Measurements from ENCODE around the gene SDK2. TPM values are rescaled to one million over a fixed set of nuclear protein-coding genes. Genes with fewer than 3 reads are reported as not detected.

SDK2 gene
- total RNA-seq, 3 donors from 2014 or later (not counting 1 experiment from before 2014, with no cell fraction given): 0.41 to 0.90 (median 0.49) TPM

DNA sequence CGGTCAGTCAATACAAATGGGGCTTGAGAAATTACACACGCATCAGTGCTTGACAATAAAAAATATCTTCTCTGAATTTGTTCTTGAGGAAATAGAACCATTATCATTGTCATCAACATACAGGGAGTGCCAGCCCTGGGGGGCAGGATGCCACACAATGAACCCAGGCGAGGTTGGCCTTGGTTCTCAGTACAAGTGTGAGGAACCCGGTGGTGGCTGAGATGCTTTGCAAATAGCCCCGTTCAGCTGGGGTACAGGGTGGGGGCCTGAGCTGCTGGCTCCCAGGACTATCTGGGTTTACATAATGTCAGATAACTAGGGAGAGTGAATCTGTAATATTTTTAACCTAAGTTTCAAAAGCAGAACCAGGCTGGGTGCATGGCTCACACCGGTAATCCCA, 219.7 kb downstream of the SDK2 start:
- no peaks in the 10 kb centered on the region for H3K9me3 Mint-ChIP-seq

DNA sequence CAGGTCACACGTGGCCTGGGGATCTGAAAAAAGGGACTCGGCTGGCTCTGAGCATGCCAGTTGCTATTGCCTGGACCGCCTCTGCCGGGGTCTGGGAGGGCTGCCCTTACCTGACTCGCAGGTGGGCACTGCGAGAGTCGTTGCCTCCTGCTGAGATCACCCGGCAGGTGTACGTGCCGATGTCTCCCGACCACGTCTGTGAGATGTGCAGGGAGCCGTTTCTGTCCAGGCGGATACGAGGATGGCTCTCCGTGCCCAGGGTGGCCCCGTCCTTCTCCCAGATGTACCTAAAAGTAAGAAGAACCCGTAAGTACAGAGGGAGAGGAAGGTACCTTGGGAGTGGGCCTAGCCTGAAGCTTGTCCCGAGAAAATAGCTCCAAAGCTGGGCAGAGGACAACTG, 220.4 kb downstream of the SDK2 start:
- H3K9me3 ChIP-seq (ENCODE audit: control insufficient read depth, insufficient read depth, low read length): no peaks in the 10 kb centered on the region
- H3K4me1 Mint-ChIP-seq: no peaks in the 10 kb centered on the region
- no peaks in the 10 kb centered on the region for H3K4me1 ChIP-seq (ENCODE audit: control insufficient read depth, insufficient read depth, low read length)
- H3K27me3 Mint-ChIP-seq (ENCODE audit: low read depth in 2 of 2): no peaks in the 10 kb centered on the region
- ATAC-seq (no peak), DNase-seq (no peak)
- H3K27ac ChIP-seq (ENCODE audit: low read length): no peak overlapping the region
- 92% methylated on average over 19 of the region's 19 CpGs for WGBS (ENCODE audit: insufficient coverage)
- H3K4me3 ChIP-seq (ENCODE audit: low read length): no peak overlapping the region
- H3K27ac Mint-ChIP-seq: no peak overlapping the region
- no peaks in the 10 kb centered on the region for H3K27me3 ChIP-seq (ENCODE audit: control insufficient read depth, insufficient read depth, low read length)
- H3K36me3 Mint-ChIP-seq: no peaks in the 10 kb centered on the region
- H3K9me3 Mint-ChIP-seq: no peaks in the 10 kb centered on the region
- no peak overlapping the region for H3K4me3 Mint-ChIP-seq
- no peaks in the 10 kb centered on the region for H3K36me3 ChIP-seq (ENCODE audit: control insufficient read depth, insufficient read depth, low read length)
- TF ChIP-seq, protein P1, sequence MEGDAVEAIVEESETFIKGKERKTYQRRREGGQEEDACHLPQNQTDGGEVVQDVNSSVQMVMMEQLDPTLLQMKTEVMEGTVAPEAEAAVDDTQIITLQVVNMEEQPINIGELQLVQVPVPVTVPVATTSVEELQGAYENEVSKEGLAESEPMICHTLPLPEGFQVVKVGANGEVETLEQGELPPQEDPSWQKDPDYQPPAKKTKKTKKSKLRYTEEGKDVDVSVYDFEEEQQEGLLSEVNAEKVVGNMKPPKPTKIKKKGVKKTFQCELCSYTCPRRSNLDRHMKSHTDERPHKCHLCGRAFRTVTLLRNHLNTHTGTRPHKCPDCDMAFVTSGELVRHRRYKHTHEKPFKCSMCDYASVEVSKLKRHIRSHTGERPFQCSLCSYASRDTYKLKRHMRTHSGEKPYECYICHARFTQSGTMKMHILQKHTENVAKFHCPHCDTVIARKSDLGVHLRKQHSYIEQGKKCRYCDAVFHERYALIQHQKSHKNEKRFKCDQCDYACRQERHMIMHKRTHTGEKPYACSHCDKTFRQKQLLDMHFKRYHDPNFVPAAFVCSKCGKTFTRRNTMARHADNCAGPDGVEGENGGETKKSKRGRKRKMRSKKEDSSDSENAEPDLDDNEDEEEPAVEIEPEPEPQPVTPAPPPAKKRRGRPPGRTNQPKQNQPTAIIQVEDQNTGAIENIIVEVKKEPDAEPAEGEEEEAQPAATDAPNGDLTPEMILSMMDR (IDR thresholded peaks at IDR 0.05): no peak
- intact Hi-C loops (cut with micrococcal nuclease): no loop called here

More for the DNA sequence above, 219.7 kb downstream of the SDK2 start:
- no peak overlapping the region for H3K4me3 ChIP-seq (ENCODE audit: low read length)
- peaks cover 0 to 3% of the 10 kb centered on the region in 2 donors for H3K4me1 Mint-ChIP-seq
- no peak overlapping the region for H3K27ac Mint-ChIP-seq
- no peak overlapping the region for H3K27ac ChIP-seq (ENCODE audit: low read length)
- TF ChIP-seq, protein P1 (IDR thresholded peaks at IDR 0.05): no peak
- DNase-seq (no peak), ATAC-seq (no peak)
- no peaks in the 10 kb centered on the region for H3K27me3 ChIP-seq (ENCODE audit: control insufficient read depth, insufficient read depth, low read length)
- H3K36me3 Mint-ChIP-seq: no peaks in the 10 kb centered on the region
- H3K36me3 ChIP-seq (ENCODE audit: control insufficient read depth, insufficient read depth, low read length): no peaks in the 10 kb centered on the region
- no peaks in the 10 kb centered on the region for H3K9me3 ChIP-seq (ENCODE audit: control insufficient read depth, insufficient read depth, low read length)
- peaks cover 0 to 3% of the 10 kb centered on the region in 2 donors for H3K27me3 Mint-ChIP-seq (ENCODE audit: low read depth in 2 of 2)
- intact Hi-C loops (cut with micrococcal nuclease): no loop called here
- no peak overlapping the region for H3K4me3 Mint-ChIP-seq
- H3K4me1 ChIP-seq (ENCODE audit: control insufficient read depth, insufficient read depth, low read length): peaks cover 3% of the 10 kb centered on the region
- 87% methylated on average over 6 of the region's 6 CpGs for WGBS (ENCODE audit: insufficient coverage)

DNA sequence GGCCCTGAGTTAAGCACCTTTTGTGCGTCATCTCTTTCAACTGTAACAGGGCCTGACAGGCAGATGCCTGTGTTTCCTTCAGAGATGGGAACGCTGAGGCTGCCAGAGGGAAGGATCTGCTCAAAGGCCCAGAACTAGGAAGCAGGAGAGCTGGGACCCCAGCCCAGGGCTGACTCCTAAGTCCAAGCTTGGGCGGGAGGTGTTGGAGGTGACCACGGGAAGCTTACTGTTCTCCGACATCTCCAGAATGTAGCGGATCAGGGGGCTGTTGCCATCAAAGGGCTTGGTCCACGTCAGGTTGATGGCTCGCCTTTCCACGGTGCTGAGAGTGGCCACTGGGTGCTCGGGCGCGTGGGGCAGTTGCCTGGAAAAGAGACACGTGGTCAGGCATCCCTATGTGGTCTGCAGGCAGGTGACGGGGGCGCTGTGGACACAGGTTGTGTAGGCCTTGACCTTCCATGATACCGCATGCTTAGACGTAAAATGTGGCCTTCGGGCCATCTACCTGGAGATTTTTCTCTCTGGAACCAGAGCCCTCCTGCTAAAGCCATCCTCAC, 221.0 kb downstream of the SDK2 start:
- Mint-ChIP-seq H3K36me3 (no peaks in the 10 kb centered on the region), H3K27ac (no peak overlapping the region), H3K4me1 (no peaks in the 10 kb centered on the region), H3K9me3 (no peaks in the 10 kb centered on the region), H3K4me3 (no peak overlapping the region), H3K27me3 (ENCODE audit: low read depth in 2 of 2) (no peaks in the 10 kb centered on the region)
- no peak overlapping the region for H3K27ac ChIP-seq (ENCODE audit: low read length)
- intact Hi-C loops (cut with micrococcal nuclease): no loop called here
- no peaks in the 10 kb centered on the region for H3K4me1 ChIP-seq (ENCODE audit: control insufficient read depth, insufficient read depth, low read length)
- DNase-seq: no peak
- ATAC-seq: no peak
- no peaks in the 10 kb centered on the region for H3K36me3 ChIP-seq (ENCODE audit: control insufficient read depth, insufficient read depth, low read length)
- no peaks in the 10 kb centered on the region for H3K9me3 ChIP-seq (ENCODE audit: control insufficient read depth, insufficient read depth, low read length)
- 88% methylated on average over 18 of the region's 18 CpGs for WGBS (ENCODE audit: insufficient coverage)
- TF ChIP-seq, protein P1 (IDR thresholded peaks at IDR 0.05): no peak
- no peaks in the 10 kb centered on the region for H3K27me3 ChIP-seq (ENCODE audit: control insufficient read depth, insufficient read depth, low read length)
- no peak overlapping the region for H3K4me3 ChIP-seq (ENCODE audit: low read length)

DNA sequence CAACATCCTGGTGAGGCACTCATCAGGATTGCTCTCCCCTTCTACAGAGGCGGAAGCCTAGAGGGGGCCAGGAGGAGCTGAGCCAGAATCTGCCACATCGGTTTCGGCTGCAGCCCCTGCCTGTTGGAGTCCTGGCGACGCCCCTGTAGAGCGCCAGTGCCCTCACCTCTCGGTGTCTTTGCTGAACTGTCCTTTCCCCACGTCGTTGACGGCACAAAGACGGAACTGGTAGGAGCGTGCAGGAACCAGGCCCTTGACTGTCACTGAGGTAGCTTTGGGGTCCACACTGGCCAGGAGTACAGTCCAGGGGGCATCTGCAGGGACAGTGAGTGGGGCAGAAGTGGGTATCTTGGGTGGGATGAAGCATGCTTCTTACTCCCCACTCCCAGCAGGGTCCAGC, 222.1 kb downstream of the SDK2 start:
- intact Hi-C loops (cut with micrococcal nuclease): no loop called here

More for the DNA sequence above, 222.1 kb downstream of the SDK2 start:
- H3K9me3 Mint-ChIP-seq: no peaks in the 10 kb centered on the region
- no peaks in the 10 kb centered on the region for H3K4me1 ChIP-seq (ENCODE audit: control insufficient read depth, insufficient read depth, low read length)
- no peaks in the 10 kb centered on the region for H3K9me3 ChIP-seq (ENCODE audit: control insufficient read depth, insufficient read depth, low read length)
- H3K27me3 ChIP-seq (ENCODE audit: control insufficient read depth, insufficient read depth, low read length): no peaks in the 10 kb centered on the region
- H3K4me3 ChIP-seq (ENCODE audit: low read length): no peak overlapping the region
- no peak overlapping the region for H3K27ac ChIP-seq (ENCODE audit: low read length)
- TF ChIP-seq, protein P1 (IDR thresholded peaks at IDR 0.05): no peak
- DNase-seq (no peak), ATAC-seq (no peak)
- no peaks in the 10 kb centered on the region for H3K4me1 Mint-ChIP-seq
- 96% methylated on average over 12 of the region's 12 CpGs for WGBS (ENCODE audit: insufficient coverage)
- no peak overlapping the region for H3K27ac Mint-ChIP-seq
- no peak overlapping the region for H3K4me3 Mint-ChIP-seq
- H3K36me3 ChIP-seq (ENCODE audit: control insufficient read depth, insufficient read depth, low read length): no peaks in the 10 kb centered on the region
- no peaks in the 10 kb centered on the region for H3K36me3 Mint-ChIP-seq
- no peaks in the 10 kb centered on the region for H3K27me3 Mint-ChIP-seq (ENCODE audit: low read depth in 2 of 2)
